MM.1S (cell line): ENCODE measurements around the gene KSR1.

Experiments
- CTCF ChIP-seq: fragments of 300-600 bp; sonication (generic); IDR thresholded peaks from 2 replicates; pipeline ENCODE4 v1.5.1; 2016; ENCODE audit warnings: antibody characterized with exemption, low read length, mixed read lengths
- EZH2 ChIP-seq: fragments of 300-600 bp; sonication (generic); optimal IDR thresholded peaks from 2 replicates; pipeline ENCODE3; 2017; ENCODE audit warnings: low read depth, mild to moderate bottlenecking, antibody characterized with exemption, low read length, mixed read lengths

GRCh38 chr17:27513849-27514248 lies 57.6 kb downstream of the KSR1 start:
- TF ChIP-seq EZH2, result no peak
- no peak for TF ChIP-seq CTCF
